ENCODE results near the gene LMBR1. TPM values are rescaled to one million over a fixed set of nuclear protein-coding genes. Genes with fewer than 3 reads are reported as not detected.

The LMBR1 gene
- total RNA-seq, 1 experiment from 2014 or later = 91.1 TPM

DNA sequence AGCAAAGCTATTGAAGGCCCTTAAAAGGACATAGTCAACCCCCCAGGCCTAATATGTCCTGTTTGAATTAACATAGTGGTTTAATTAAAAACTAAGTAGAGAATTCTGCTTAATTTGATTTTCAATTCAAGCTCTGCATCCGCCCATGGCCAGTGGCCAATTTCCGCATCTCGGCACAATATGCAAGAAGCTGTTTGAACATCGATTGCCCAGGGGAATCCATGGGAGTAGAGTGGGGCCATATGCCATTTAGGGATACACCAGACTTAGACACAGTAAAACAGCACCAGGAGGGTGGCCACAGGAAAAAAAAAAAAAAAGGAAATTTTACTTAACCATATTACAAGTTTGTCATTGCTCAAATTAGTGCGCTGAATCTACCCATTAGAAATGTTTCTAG lies 100.4 kb downstream of the LMBR1 start:
- no peaks in the 10 kb centered on the region for H3K27me3 Mint-ChIP-seq (ENCODE audit: unreplicated experiment)
- no TSS peak for BruUV-seq (replicated peaks)
- H3K36me3 Mint-ChIP-seq (ENCODE audit: insufficient read depth, unreplicated experiment) = no peaks in the 10 kb centered on the region
- TF ChIP-seq, protein P1, sequence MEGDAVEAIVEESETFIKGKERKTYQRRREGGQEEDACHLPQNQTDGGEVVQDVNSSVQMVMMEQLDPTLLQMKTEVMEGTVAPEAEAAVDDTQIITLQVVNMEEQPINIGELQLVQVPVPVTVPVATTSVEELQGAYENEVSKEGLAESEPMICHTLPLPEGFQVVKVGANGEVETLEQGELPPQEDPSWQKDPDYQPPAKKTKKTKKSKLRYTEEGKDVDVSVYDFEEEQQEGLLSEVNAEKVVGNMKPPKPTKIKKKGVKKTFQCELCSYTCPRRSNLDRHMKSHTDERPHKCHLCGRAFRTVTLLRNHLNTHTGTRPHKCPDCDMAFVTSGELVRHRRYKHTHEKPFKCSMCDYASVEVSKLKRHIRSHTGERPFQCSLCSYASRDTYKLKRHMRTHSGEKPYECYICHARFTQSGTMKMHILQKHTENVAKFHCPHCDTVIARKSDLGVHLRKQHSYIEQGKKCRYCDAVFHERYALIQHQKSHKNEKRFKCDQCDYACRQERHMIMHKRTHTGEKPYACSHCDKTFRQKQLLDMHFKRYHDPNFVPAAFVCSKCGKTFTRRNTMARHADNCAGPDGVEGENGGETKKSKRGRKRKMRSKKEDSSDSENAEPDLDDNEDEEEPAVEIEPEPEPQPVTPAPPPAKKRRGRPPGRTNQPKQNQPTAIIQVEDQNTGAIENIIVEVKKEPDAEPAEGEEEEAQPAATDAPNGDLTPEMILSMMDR (IDR thresholded peaks at IDR 0.05; ENCODE audit: unreplicated experiment) = no peak
- H3K4me3 Mint-ChIP-seq (ENCODE audit: low read depth, unreplicated experiment) = no peak overlapping the region
- H3K4me1 Mint-ChIP-seq (ENCODE audit: low read depth, unreplicated experiment) = no peaks in the 10 kb centered on the region
- intact Hi-C loops (cut with micrococcal nuclease; ENCODE audit: unreplicated experiment) = no loop called here
- H3K27ac Mint-ChIP-seq (ENCODE audit: unreplicated experiment) = no peak overlapping the region
- CTCF ChIA-PET = interaction anchor here (0.6 kb wide), 1 partner anchor 78 kb away, joined by 3 read pairs; no protein-coding TSS in a partner anchor
- no peaks in the 10 kb centered on the region for H3K9me3 Mint-ChIP-seq (ENCODE audit: low read depth, unreplicated experiment)
- DNase-seq = no peak

DNA sequence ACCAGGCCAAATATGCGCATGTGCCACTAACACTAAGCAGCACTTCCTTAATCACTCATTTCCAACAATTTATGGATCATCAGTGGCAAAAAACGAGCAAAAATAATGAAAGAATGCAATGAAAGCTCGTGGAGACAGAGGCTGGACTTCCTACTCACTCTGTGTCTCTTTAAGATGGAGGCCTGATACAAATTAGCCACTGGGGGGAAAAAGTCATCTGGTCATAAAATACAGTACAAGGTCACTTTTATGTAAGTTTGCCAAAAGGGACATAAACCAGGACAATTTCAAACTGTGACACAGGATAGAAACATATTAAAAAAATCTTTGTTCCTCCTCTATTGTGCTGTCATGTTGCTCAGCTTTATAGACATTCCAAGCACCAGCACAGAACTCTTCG lies 101.7 kb downstream of the LMBR1 start:
- no peaks in the 10 kb centered on the region for H3K9me3 Mint-ChIP-seq (ENCODE audit: low read depth, unreplicated experiment)
- H3K27ac Mint-ChIP-seq (ENCODE audit: unreplicated experiment) = no peak overlapping the region
- CTCF ChIA-PET = no interaction called here
- H3K4me3 Mint-ChIP-seq (ENCODE audit: low read depth, unreplicated experiment) = no peak overlapping the region
- no peaks in the 10 kb centered on the region for H3K36me3 Mint-ChIP-seq (ENCODE audit: insufficient read depth, unreplicated experiment)
- no peaks in the 10 kb centered on the region for H3K4me1 Mint-ChIP-seq (ENCODE audit: low read depth, unreplicated experiment)
- no peak for DNase-seq
- TF ChIP-seq, protein P1 (IDR thresholded peaks at IDR 0.05; ENCODE audit: unreplicated experiment) = no peak
- intact Hi-C loops (cut with micrococcal nuclease; ENCODE audit: unreplicated experiment) = no loop called here
- BruUV-seq (replicated peaks) = no TSS peak
- no peaks in the 10 kb centered on the region for H3K27me3 Mint-ChIP-seq (ENCODE audit: unreplicated experiment)

DNA sequence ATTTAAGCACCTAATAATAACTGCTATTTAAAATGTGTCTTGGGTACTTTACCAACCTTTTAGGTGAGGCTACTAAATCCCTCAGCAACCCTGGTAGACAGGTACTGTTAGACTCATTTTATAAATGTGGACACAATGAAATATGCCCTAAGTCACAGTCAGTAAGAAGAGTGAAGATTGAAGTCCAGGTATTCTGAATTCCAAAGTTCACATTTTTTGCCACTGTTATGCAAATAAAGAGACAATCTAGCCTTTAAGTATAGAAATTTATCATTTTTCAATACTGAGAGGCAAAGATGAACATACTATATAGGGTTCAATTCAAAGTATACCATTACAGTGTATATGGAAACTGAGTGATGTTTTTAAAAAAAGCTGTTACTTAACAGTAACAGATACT lies 102.7 kb downstream of the LMBR1 start:
- intact Hi-C loops (cut with micrococcal nuclease; ENCODE audit: unreplicated experiment) = no loop called here
- BruUV-seq (replicated peaks) = no TSS peak
- no peaks in the 10 kb centered on the region for H3K4me1 Mint-ChIP-seq (ENCODE audit: low read depth, unreplicated experiment)
- no peaks in the 10 kb centered on the region for H3K27me3 Mint-ChIP-seq (ENCODE audit: unreplicated experiment)
- CTCF ChIA-PET = no interaction called here
- H3K27ac Mint-ChIP-seq (ENCODE audit: unreplicated experiment) = no peak overlapping the region
- TF ChIP-seq, protein P1 (IDR thresholded peaks at IDR 0.05; ENCODE audit: unreplicated experiment) = no peak
- no peak for DNase-seq
- no peaks in the 10 kb centered on the region for H3K36me3 Mint-ChIP-seq (ENCODE audit: insufficient read depth, unreplicated experiment)
- H3K4me3 Mint-ChIP-seq (ENCODE audit: low read depth, unreplicated experiment) = no peak overlapping the region
- no peaks in the 10 kb centered on the region for H3K9me3 Mint-ChIP-seq (ENCODE audit: low read depth, unreplicated experiment)

DNA sequence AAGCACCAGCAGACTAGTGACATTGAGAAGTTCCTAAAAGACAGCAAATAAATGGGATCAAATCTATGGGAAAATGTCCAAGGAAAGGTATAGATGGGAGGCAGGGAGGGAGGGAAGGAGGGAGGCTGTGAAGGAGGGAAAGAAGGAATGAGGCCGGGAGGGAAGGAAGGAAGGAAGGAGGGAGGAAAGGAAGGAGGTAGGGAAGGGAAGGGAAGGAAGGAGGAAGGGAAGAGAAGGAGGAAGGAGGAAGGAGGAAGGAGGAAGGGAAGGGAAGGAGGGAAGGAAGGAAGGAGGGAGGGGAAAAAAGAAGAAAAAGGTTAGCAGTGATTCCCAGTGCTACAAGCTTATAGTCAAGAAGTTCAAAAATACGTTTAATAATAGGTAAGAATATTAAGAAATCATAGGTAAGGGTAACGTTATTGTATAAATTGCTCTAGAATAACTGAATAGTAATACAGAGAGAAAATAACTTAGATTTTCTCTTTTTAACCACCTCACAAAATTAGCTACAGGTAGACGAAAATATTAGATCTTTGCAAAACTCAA lies 106.9 kb downstream of the LMBR1 start:
- H3K27ac Mint-ChIP-seq (ENCODE audit: unreplicated experiment) = no peak overlapping the region
- H3K4me3 Mint-ChIP-seq (ENCODE audit: low read depth, unreplicated experiment) = no peak overlapping the region

More for the DNA sequence above, 106.9 kb downstream of the LMBR1 start:
- CTCF ChIA-PET = no interaction called here
- TF ChIP-seq, protein P1 (IDR thresholded peaks at IDR 0.05; ENCODE audit: unreplicated experiment) = no peak
- H3K27me3 Mint-ChIP-seq (ENCODE audit: unreplicated experiment) = no peaks in the 10 kb centered on the region
- no peaks in the 10 kb centered on the region for H3K9me3 Mint-ChIP-seq (ENCODE audit: low read depth, unreplicated experiment)
- BruUV-seq (replicated peaks) = no TSS peak
- no peak for DNase-seq
- no peaks in the 10 kb centered on the region for H3K36me3 Mint-ChIP-seq (ENCODE audit: insufficient read depth, unreplicated experiment)
- intact Hi-C loops (cut with micrococcal nuclease; ENCODE audit: unreplicated experiment) = no loop called here
- no peaks in the 10 kb centered on the region for H3K4me1 Mint-ChIP-seq (ENCODE audit: low read depth, unreplicated experiment)

Data from Calu3 (cell line).